GM21390 (cell line): ENCODE results near the gene OCIAD1.
"Not testable (repeated sequence)": the region's sequence is repeated elsewhere in the genome, so short reads cannot be mapped to it uniquely, and the experiment has no call there.

Source experiments
- ATAC-seq: cut with Tn5 transposase; IDR thresholded peaks from one replicate; pipeline ENCODE4 v1.9.1; 2021; ENCODE audit not compliant: unreplicated experiment

The OCIAD1 gene

DNA sequence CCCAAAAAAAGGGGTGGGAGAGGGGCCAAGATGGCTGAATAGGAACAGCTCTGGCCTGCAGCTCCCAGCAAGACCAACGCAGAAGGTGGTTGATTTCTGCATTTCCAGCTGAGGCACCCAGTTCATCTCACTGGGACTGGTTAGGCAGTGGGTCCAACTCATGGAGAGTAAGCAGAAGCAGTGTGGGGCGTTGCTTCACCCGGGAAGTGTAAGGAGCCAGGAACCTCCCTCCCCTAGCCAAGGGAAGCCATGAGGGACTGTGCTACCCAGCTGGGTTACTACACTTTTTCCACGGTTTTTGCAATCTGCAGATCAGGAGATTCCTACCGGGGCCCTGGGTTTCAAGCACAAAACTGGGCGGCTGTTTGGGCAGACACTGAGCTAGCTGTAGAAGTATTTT, 13.9 kb upstream of the OCIAD1 start:
- no peak for ATAC-seq

DNA sequence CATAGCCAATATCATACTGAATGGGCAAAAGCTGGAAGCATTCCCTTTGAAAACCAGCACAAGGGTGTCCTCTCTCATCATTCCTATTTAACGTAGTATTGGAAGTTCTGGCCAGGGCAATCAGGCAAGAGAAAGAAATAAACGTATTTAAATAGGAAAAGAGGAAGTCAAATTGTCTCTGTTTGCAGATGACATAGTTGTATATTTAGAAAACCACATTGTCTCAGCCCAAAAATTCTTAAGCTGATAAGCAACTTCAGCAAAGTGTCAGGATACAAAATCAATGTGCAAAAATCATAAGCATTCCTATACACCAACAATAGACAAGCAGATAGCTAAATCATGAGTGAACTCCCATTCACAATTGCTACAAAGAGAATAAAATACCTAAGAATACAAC, 9.5 kb upstream of the OCIAD1 start:
- not testable (repeated sequence) for ATAC-seq

GRCh38 chr4:48827622-48828021, 3.3 kb upstream of the OCIAD1 start:
- no peak for ATAC-seq

GRCh38 chr4:48831532-48832030, 693 bp downstream of the OCIAD1 start:
- no peak for ATAC-seq

DNA sequence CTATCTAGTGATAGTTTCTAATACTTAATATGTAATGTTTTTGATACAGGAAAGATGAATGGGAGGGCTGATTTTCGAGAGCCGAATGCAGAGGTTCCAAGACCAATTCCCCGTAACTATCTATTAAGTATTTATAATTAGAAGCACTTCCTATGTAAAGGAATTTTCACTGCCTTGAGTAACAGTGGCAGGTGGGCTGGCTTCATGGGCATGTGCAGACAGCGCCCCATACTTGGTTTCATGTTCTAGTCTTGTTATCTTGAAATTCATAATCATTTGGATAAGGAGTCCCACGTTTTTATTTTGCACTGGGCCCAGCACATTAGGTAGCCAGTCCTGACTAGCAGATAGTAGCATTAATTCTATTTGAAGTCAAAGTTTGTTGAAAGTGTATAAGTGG, 1.7 kb downstream of the OCIAD1 start:
- no peak for ATAC-seq

- ATAC-seq, result no peak
Observed at GRCh38 chr4:48836658-48837057, 5.8 kb downstream of the OCIAD1 start.

DNA sequence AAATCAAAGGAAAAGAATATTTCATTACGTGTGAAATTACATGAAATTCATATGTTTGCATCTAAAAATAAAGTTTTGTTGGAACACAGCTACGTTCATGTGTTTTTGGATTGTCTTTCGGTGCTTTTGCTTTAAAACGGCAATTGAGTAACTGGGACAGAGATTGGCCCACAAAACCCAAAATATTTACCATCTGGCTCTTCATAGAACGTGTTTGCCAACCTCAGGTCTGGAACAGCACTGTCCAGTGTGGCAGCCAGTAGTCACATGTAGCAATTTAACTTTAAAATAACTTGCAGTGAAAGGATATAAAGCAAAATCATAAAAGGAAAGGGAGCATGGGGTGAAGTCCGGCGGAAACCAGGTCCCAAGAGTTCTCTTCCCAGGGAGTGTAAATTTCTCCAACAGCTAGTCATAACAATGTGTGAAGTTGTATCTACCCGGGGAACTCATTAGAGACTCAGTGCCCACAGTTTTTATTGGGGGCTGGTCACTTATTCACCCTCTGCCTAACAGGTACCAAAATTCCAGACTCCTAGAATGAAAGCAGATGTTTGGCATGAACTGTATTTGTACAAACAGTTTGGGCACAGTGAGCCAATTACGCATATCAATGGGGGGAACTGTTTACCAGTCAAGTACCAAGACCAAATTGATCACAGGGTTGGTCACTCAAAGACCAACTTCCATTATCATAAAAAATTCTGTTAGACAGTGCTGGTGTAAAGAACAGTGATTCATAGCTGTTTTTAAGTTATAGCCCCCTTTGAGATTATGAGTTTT, 10.3 kb downstream of the OCIAD1 start:
- no peak for ATAC-seq

DNA sequence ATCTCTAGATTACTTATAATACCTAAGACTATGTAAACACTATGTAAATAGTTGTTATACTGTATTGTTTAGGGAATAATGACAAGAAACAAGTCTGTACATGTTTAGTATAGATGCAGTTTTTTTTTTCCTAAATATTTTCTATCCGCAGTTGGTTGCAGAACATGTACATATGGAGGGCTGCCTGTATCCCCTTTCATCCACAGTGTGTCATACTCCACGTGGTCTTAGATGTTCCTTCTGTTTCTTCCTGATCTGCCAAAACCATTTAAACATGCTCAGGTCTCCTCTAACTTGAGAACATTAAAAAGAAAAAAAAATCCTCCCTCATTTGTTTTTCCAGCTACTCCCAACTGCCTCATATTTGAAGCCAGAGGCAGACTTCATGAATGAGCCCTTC, 14.0 kb downstream of the OCIAD1 start:
- ATAC-seq, result no peak

DNA sequence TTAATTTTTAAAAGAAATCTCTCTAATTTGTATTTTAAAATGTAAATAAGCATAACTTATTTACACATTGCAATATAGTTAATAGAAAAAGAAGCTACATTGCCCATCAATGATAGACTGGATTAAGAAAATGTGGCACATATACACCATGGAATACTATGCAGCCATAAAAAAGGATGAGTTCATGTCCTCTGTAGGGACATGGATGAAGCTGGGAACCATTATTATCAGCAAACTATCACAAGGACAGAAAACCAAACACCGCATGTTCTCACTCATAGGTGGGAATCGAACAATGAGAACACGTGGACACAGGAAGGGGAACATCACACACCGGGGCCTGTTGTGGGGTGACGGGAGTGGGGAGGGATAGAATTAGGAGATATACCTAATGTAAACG, 17.9 kb downstream of the OCIAD1 start:
- ATAC-seq, result not testable (repeated sequence)

GRCh38 chr4:48851651-48852050, 20.8 kb downstream of the OCIAD1 start:
- no peak for ATAC-seq

GRCh38 chr4:48853604-48854394, 22.9 kb downstream of the OCIAD1 start:
- no peak for ATAC-seq

DNA sequence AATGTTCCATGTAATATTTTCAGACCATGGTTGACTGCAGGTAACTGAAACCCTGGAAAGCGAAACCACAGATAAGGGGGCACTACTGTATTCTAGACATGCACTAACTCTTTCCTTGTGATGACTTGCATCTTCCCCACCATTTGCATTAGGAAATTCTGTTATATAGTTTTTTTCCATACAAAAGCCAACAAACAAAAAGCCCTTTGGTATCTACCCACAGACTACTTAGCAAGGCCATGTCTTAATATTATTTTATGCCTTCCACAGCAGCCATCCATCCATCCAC, 23.5 kb downstream of the OCIAD1 start:
- ATAC-seq, result no peak

- ATAC-seq, result no peak
Observed at GRCh38 chr4:48854982-48855381, 24.1 kb downstream of the OCIAD1 start.

DNA sequence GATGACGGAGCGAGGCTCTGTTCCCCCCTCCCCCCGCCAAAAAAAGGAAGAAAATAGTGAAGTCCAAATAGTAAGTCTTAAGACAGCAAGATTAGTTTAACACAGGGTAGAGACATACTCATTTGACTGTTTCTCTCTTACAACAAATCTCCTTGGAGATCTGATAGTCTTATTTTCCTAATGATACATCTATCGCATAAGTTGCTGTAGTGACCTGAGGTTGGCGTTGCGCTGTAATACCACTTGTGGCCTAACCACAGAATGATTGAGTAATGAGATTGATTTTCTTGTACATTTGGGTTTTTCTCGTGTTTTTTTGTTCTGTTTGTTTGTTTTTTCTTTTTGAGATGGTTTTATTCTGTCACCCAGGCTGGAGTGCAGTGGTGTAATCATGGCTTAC, 27.2 kb downstream of the OCIAD1 start:
- ATAC-seq, result no peak

DNA sequence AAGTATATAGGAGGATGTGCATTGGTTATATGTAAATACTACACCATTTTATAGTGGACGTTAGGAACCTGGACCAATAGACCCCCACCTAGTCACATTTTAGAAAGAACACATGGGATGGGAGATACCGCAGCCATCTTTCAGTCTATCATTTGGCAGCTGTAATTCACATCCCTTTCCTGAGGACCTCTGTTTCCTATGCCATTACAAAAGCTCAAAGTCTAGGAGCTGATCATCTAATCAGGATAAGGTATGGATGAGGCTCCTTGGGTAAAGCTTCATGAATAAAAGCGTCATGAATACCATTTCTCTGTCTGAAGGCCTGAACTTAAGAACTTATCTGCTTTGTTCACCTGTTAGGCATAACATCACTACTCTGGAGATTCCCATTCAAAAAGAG, 31.1 kb downstream of the OCIAD1 start:
- ATAC-seq, result no peak

DNA sequence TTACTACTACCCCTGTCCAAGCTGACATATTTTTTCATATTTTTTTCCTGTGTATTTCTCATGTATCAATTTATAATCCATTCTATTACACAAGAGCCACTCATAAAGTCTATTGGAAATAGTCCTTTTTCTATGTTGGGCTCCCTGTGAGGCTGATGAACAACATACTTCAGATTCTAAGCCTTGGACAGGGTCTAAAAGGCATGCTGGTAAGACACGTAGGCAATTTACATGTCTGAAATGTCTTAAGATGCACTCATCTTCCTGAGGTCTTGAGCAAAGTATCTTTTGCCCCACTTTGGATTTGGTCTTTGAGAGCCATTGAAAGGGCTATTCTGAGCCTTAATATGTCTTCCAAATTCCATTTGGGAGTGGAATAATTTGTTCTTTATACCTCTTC, 31.8 kb downstream of the OCIAD1 start:
- ATAC-seq, result no peak

DNA sequence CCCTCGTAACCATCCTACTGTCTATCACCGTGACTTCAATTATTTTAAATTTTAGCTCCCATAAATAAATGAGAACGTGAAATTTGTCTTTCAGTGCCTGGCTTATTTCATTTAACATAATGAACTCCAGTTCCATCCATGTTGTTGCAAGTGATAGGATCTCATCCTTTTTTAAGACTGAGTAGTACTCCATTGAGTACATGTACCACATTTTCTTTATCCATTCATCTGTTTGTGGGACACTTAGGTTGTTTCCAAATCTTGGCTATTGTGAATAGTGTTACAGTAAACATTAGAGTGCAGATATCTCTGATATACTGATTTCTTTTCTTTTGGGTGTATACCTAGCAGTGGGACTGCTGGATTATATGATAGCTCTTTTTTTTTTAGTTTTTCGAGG, 32.8 kb downstream of the OCIAD1 start:
- no peak for ATAC-seq

- not testable (repeated sequence) for ATAC-seq
Observed at GRCh38 chr4:48864696-48865095, 33.8 kb downstream of the OCIAD1 start.

GRCh38 chr4:48877827-48878535, 47.1 kb downstream of the OCIAD1 start:
- no peak for ATAC-seq

GRCh38 chr4:48879561-48880442, 48.9 kb downstream of the OCIAD1 start:
- ATAC-seq, result no peak

- ATAC-seq, result not testable (repeated sequence)
Observed at GRCh38 chr4:48881646-48882045, 50.8 kb downstream of the OCIAD1 start.
